ENCODE measurements around the gene CFAP73. TPM values are rescaled to one million over a fixed set of nuclear protein-coding genes. Genes with fewer than 3 reads are reported as not detected.

Gene CFAP73
- total RNA-seq, 8 experiments from 2014 or later, result 0.22 to 2.1 (median 0.44) TPM; not detected in 2

- WGBS, 10 experiments, result 63 to 77% (median 64%) methylated on average over 5 to 12 of the region's 17 CpGs; no CpG with 5 or more reads in 7 of the 10 experiments
- in situ Hi-C loops (cut with MboI; ENCODE audit: low pct_unique_long_range_greater_than_20kb in 2 of 9, low sequenced_read_pairs in 9 of 9, unreplicated experiment in 9 of 9), result no loop called here
- Histone ChIP-seq H3K4me1 (replicated peaks in 1 of 2) (peaks cover 0 to 8% of the 10 kb centered on the region in 2 donors), H3K4me3 (no peak overlapping the region), H3K27ac (no peak overlapping the region)
- ATAC-seq (replicated peaks in 6 of 8), result peak in 3 of 8 experiments; percentile 6 to 37 (median 20)
Measured at GRCh38 chr12:113129664-113130456, 19.7 kb upstream of the CFAP73 start.

GRCh38 chr12:113130457-113131135 is 18.9 kb upstream of the CFAP73 start:
- no peak overlapping the region for H3K4me3 ChIP-seq
- H3K27ac ChIP-seq, result no peak overlapping the region
- peaks cover 0 to 8% of the 10 kb centered on the region in 2 donors for H3K4me1 ChIP-seq (replicated peaks in 1 of 2)
- peak in 7 of 8 experiments; percentile 28 to 95 (median 88) for ATAC-seq (replicated peaks in 6 of 8)
- 28% methylated on average over 3 of the region's 18 CpGs; no CpG with 5 or more reads in 9 of the 10 experiments for WGBS, 10 experiments
- in situ Hi-C loops (cut with MboI; ENCODE audit: low pct_unique_long_range_greater_than_20kb in 2 of 9, low sequenced_read_pairs in 9 of 9, unreplicated experiment in 9 of 9), result no loop called here

GRCh38 chr12:113131556-113131955 is 18.0 kb upstream of the CFAP73 start:
- no peak for ATAC-seq (replicated peaks in 6 of 8)
- in situ Hi-C loops (cut with MboI; ENCODE audit: low pct_unique_long_range_greater_than_20kb in 2 of 9, low sequenced_read_pairs in 9 of 9, unreplicated experiment in 9 of 9), result no loop called here
- Histone ChIP-seq H3K27ac (no peak overlapping the region), H3K4me1 (replicated peaks in 1 of 2) (peaks cover 0 to 12% of the 10 kb centered on the region in 2 donors), H3K4me3 (no peak overlapping the region)
- WGBS, 10 experiments, result 0 to 80% (median 25%) methylated on average over 1 of the region's 1 CpG; no CpG with 5 or more reads in 7 of the 10 experiments

- H3K4me1 ChIP-seq (replicated peaks in 1 of 2), result peaks cover 0 to 7% of the 10 kb centered on the region in 2 donors
- in situ Hi-C loops (cut with MboI; ENCODE audit: low pct_unique_long_range_greater_than_20kb in 2 of 9, low sequenced_read_pairs in 9 of 9, unreplicated experiment in 9 of 9), result no loop called here
- WGBS, 10 experiments, result 29 to 75% (median 47%) methylated on average over 2 to 4 of the region's 6 CpGs; no CpG with 5 or more reads in 5 of the 10 experiments
- H3K27ac ChIP-seq, result no peak overlapping the region
- no peak for ATAC-seq (replicated peaks in 6 of 8)
- no peak overlapping the region for H3K4me3 ChIP-seq
Measured at GRCh38 chr12:113133036-113133435, 16.5 kb upstream of the CFAP73 start.

GRCh38 chr12:113133666-113134065 is 15.9 kb upstream of the CFAP73 start:
- peaks cover 0 to 4% of the 10 kb centered on the region in 2 donors for H3K4me1 ChIP-seq (replicated peaks in 1 of 2)
- in situ Hi-C loops (cut with MboI; ENCODE audit: low pct_unique_long_range_greater_than_20kb in 2 of 9, low sequenced_read_pairs in 9 of 9, unreplicated experiment in 9 of 9), result no loop called here
- no peak for ATAC-seq (replicated peaks in 6 of 8)
- H3K4me3 ChIP-seq, result no peak overlapping the region
- no peak overlapping the region for H3K27ac ChIP-seq
- WGBS, 10 experiments, result 42 to 60% methylated on average over 1 to 2 of the region's 3 CpGs; no CpG with 5 or more reads in 8 of the 10 experiments

- no peak overlapping the region for H3K4me3 ChIP-seq
- 30 to 40% (median 40%) methylated on average over 1 to 2 of the region's 2 CpGs; no CpG with 5 or more reads in 7 of the 10 experiments for WGBS, 10 experiments
- in situ Hi-C loops (cut with MboI; ENCODE audit: low pct_unique_long_range_greater_than_20kb in 2 of 9, low sequenced_read_pairs in 9 of 9, unreplicated experiment in 9 of 9), result no loop called here
Measured at GRCh38 chr12:113134071-113134470, 15.5 kb upstream of the CFAP73 start.

GRCh38 chr12:113134521-113134951 is 15.0 kb upstream of the CFAP73 start:
- H3K4me1 ChIP-seq (replicated peaks in 1 of 2), result peaks cover 0 to 4% of the 10 kb centered on the region in 2 donors
- H3K27ac ChIP-seq, result no peak overlapping the region
- ATAC-seq (replicated peaks in 6 of 8), result no peak
- no peak overlapping the region for H3K4me3 ChIP-seq
- 50 to 83% (median 60%) methylated on average over 1 to 2 of the region's 6 CpGs; no CpG with 5 or more reads in 7 of the 10 experiments for WGBS, 10 experiments
- in situ Hi-C loops (cut with MboI; ENCODE audit: low pct_unique_long_range_greater_than_20kb in 2 of 9, low sequenced_read_pairs in 9 of 9, unreplicated experiment in 9 of 9), result no loop called here

More at GRCh38 chr12:113134071-113134470, 15.5 kb upstream of the CFAP73 start:
- Histone ChIP-seq H3K27ac (no peak overlapping the region), H3K4me1 (replicated peaks in 1 of 2) (peaks cover 0 to 4% of the 10 kb centered on the region in 2 donors)
- ATAC-seq (replicated peaks in 6 of 8), result no peak

GRCh38 chr12:113135178-113136127 is 14.1 kb upstream of the CFAP73 start, which contains the start of gene RASAL1:
RASAL1 (minus strand) TSS chr12:113135761; CDS start chr12:113135462, 299 bp downstream.
- ATAC-seq (replicated peaks in 6 of 8), result peak in 7 of 8 experiments; percentile 7 to 82 (median 34)
- no peak within 1 kb of the TSS for H3K27ac ChIP-seq
- H3K4me3 ChIP-seq, result no peak within 1 kb of the TSS
- in situ Hi-C loops (cut with MboI; ENCODE audit: low pct_unique_long_range_greater_than_20kb in 2 of 9, low sequenced_read_pairs in 9 of 9, unreplicated experiment in 9 of 9), result no loop called here
- peaks cover 0 to 4% of the 10 kb centered on the region in 2 donors for H3K4me1 ChIP-seq (replicated peaks in 1 of 2)
- WGBS, 10 experiments, result 0 to 3% (median 0%) methylated on average over 2 to 12 of the region's 68 CpGs; no CpG with 5 or more reads in 7 of the 10 experiments

GRCh38 chr12:113136128-113136989 is 13.2 kb upstream of the CFAP73 start:
- Histone ChIP-seq H3K4me1 (replicated peaks in 1 of 2) (peaks cover 0 to 4% of the 10 kb centered on the region in 2 donors), H3K4me3 (no peak overlapping the region), H3K27ac (no peak overlapping the region)
- peak in 1 of 8 experiments; percentile 8 for ATAC-seq (replicated peaks in 6 of 8)
- WGBS, 10 experiments, result 41 to 100% (median 71%) methylated on average over 1 to 11 of the region's 21 CpGs; no CpG with 5 or more reads in 2 of the 10 experiments
- in situ Hi-C loops (cut with MboI; ENCODE audit: low pct_unique_long_range_greater_than_20kb in 2 of 9, low sequenced_read_pairs in 9 of 9, unreplicated experiment in 9 of 9), result no loop called here

- no peak overlapping the region for H3K27ac ChIP-seq
- in situ Hi-C loops (cut with MboI; ENCODE audit: low pct_unique_long_range_greater_than_20kb in 2 of 9, low sequenced_read_pairs in 9 of 9, unreplicated experiment in 9 of 9), result no loop called here
- 37 to 100% (median 89%) methylated on average over 1 to 6 of the region's 6 CpGs; no CpG with 5 or more reads in 4 of the 10 experiments for WGBS, 10 experiments
- peak in 3 of 8 experiments; percentile 33 to 87 (median 49) for ATAC-seq (replicated peaks in 6 of 8)
- H3K4me1 ChIP-seq (replicated peaks in 1 of 2), result peaks cover 0 to 4% of the 10 kb centered on the region in 2 donors
- H3K4me3 ChIP-seq, result no peak overlapping the region
Measured at GRCh38 chr12:113136990-113137511, 12.5 kb upstream of the CFAP73 start.
